GM10266 (cell line): ENCODE results near the gene ITPKB.

Experiments used
- DNase-seq: peaks from one replicate; pipeline ENCODE4 v3.0.0; 2012; ENCODE audit errors: extremely low spot score
- TF ChIP-seq, protein P1 (sequence below): IDR thresholded peaks from 2 replicates; pipeline ENCODE4 v1.5.1; 2012; ENCODE audit warnings: mild to moderate bottlenecking, low read depth; ENCODE audit not compliant: control insufficient read depth, insufficient read depth; ENCODE audit errors: missing control alignments

The ITPKB gene

DNA sequence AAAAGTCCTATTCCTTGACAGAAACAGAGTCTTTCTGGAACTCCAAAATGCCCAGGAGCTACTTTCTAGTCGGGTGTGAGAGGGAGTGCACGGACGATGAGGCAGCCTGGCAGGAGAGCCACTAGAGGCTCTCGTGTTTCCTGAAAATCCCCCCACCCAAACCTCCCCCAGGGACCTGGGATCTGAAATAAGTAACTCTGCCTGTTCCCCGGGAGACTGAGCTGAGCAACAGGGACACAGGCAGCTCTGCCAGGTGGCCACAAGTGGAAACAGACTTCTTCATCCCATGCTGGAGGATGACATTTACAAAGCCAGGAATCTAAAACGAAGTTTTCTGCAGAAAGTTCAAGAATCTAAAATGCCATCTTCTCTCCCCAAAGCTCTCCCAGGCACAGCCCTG is 77.1 kb downstream of the ITPKB start:
- TF ChIP-seq, protein P1, sequence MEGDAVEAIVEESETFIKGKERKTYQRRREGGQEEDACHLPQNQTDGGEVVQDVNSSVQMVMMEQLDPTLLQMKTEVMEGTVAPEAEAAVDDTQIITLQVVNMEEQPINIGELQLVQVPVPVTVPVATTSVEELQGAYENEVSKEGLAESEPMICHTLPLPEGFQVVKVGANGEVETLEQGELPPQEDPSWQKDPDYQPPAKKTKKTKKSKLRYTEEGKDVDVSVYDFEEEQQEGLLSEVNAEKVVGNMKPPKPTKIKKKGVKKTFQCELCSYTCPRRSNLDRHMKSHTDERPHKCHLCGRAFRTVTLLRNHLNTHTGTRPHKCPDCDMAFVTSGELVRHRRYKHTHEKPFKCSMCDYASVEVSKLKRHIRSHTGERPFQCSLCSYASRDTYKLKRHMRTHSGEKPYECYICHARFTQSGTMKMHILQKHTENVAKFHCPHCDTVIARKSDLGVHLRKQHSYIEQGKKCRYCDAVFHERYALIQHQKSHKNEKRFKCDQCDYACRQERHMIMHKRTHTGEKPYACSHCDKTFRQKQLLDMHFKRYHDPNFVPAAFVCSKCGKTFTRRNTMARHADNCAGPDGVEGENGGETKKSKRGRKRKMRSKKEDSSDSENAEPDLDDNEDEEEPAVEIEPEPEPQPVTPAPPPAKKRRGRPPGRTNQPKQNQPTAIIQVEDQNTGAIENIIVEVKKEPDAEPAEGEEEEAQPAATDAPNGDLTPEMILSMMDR: no peak
- DNase-seq: no peak

DNA sequence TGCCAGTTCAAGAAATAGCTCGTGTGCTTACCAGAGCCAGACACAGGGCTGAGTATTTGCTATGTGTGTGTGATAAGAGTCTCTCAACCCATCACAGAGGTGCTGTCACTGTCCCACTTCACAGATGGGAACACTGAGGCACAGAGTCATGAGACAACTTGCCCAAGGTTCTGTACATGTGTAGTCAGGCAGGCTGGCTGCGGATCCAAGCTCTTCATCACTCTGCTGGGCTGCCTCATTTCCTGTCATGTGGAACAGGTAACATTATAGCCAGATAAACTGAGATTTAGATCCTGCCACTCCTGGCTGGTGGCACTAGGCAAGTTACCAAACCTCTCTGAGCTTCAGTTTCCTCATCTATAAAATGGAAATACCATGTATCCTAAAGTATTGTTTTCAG is 77.8 kb downstream of the ITPKB start:
- TF ChIP-seq, protein P1: no peak
- DNase-seq: no peak

DNA sequence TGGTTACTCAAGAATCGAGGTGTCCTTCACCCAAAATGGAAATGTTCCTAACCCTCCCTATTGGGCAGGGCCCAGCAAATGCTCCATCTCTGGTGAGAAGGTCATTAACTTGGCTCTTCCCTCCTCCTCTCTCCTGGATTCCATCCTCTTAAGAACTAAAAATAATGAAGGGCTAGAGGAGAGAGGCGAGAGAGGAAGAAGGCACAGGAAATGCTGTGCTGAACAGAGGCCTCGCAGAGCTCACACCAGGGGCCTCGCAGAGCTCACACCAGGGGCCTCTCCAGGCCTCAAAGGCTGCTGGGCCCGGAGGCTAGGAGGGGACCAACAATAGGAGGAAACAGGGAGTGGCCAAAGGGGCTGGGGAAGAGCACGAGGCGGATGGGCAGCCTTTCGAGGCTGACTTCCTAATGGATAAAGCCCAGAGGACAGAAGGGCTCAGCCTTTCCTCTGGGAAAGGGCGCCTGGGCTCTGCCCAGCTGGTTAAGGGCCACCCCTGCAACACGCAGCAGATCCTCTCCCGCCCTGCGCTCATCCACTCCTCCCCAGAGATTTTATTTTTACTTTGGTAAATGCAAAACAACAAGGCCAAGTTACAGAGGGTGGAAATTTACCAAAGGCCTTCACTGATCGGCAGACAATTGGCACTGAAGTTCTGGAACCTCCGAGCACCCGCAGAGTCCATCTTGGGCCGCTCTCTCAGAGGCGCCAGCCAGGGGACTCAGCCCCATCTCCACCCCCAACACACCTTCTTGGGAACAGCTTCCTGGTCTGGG is 78.5 kb downstream of the ITPKB start:
- DNase-seq: no peak
- TF ChIP-seq, protein P1: no peak

DNA sequence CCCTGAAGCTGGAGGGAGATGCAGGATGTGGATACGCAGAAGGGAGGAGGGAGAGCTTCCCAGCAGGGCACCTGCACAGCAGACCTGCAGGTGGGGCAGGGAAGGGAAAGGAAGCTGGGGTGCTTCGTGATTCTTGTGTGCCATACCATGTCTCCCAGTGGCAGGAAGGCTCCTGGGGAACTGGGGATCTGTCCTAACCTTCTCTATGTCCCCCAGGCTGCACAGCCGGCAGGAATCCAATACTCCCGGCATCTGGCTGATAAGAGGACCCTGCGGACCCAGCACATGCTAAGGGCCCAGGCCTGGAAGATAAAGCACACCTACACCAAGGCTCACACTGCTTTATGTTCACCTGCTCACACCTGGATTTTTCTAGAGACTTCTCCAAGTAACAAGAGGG is 79.4 kb downstream of the ITPKB start:
- TF ChIP-seq, protein P1: no peak
- DNase-seq: no peak

DNA sequence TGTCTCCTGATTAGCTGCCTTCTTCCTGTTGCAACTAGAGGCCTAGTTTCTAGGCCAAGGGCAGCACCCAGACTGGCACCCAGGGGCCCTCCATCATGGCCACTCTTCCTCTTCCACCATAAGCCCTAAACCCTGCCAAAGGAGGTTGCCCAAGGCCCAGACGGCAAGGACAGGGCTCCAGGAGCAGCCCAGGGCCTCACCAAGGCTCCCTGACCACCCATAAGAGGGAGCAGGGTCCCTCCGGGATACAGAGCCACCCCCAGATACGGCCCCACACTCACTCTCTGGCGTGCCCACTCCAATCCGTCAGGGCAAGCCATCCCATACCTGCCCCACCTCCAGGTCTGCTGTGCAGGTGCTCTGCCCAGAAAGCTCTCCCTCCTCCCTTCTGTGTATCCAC is 79.9 kb downstream of the ITPKB start:
- TF ChIP-seq, protein P1: no peak
- DNase-seq: no peak

DNA sequence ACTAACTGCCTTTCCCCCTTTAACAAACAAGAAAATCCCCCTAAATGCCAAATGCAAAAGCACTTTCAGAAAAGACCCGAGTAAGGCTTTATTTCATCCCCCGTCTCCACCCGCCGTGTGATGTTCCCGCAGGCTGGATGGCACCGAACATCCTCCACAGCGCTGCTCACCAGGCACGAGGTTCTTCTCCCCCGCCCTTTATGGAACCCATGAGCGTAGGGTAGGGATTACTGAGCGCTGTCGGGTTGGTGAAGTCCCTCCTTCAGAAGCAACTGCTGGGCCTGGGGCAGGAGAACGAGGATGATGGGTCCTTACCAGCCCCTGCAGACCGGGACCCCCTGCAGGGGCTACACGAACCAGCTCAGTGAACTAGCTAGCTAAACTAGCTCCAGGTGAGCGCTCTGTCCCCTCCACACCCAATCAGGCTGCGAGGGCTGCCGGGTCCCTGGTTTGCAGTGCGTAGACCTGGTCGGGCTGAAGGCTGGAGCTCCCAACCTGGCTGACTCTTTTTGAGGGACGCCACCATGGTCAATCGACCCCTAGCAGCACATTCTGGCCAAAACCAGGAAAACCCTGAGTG is 80.4 kb downstream of the ITPKB start:
- TF ChIP-seq, protein P1: no peak
- no peak for DNase-seq

DNA sequence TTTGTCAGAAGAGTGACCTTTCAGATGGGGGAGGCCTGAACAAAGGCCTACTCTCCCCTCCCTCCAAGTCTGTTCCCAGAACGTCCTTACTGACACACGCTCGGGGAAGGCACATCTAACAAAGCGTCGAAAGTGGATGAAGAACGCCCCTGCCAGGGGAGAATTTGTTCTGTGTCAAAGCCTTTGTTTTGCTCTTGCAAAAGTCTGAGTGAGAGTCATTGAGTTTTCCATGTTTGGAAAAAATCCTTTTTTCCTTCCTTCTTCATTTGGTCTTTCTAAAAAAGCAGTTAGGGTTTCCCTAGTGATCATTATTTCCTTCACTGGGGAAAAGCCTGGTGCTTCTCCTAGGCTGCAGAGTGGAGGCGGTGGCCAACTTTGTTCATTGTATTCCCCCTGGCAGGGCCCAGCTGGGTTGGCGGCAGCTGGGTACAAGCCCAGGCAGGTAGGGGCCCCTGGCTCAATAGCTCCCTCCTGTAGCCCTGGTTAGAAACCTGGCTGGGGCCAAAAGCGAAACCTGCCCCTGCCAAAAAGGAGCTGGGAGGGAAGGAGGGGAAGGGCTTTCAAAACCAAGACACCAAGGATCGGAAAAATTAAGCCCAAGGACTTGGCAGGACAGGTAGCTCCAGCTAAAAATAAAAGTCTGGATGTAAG is 81.1 kb downstream of the ITPKB start:
- no peak for DNase-seq
- TF ChIP-seq, protein P1: no peak
